Ovary (tissue), 3 donors: ENCODE results near the gene FAM83B.

Experiments used
- CTCF ChIP-seq, 3 donors: fragments of 450-650 bp in 2 of 3; fragments of 200-600 bp in 1 of 3; IDR thresholded peaks; one replicate each; pipeline versions ENCODE4 v1.5.1 to v1.8.0; 2016 to 2022; ENCODE audit warnings: antibody characterized with exemption in 3 of 3, mild to moderate bottlenecking in 1 of 3
- EP300 ChIP-seq: sonication (generic); formaldehyde crosslinking; IDR thresholded peaks from one replicate; pipeline ENCODE4 v1.6.1; 2017; ENCODE audit warnings: antibody characterized with exemption
- donor health status: DM: no; HTN: no; CAD: no.

- TF ChIP-seq EP300 = no peak
- no peak for TF ChIP-seq CTCF (IDR thresholded peaks at IDR 0.05)
Measured at GRCh38 chr6:54861905-54862616, 15.5 kb downstream of the FAM83B start.
